WI38 (cell line): Measurements from ENCODE around the gene CAAP1.
A peak's percentile ranks its signal among the peaks of the same experiment; 100 is the strongest.

ENCODE experiments used
- H3K4me3 ChIP-seq: 2 replicates; pipeline ENCODE4 v1.5.1; 2011; ENCODE audit warnings: low read depth, mild to moderate bottlenecking, control low read depth, low read length
- CTCF ChIP-seq: IDR thresholded peaks from 2 replicates; pipeline ENCODE4 v1.5.1; 2012; ENCODE audit warnings: low read depth, mild to moderate bottlenecking, control low read depth, low read length

Gene CAAP1

GRCh38 chr9:26892251-26893029, at the start of gene CAAP1:
Gene CAAP1 (minus strand): TSS chr9:26892802. CDS start chr9:26892715, 87 bp downstream.
- TF ChIP-seq CTCF = 0 out of 2 replicates have a peak, but pooled peaks have one; percentile 10
- peak within 1 kb of the TSS; percentile 84 for H3K4me3 ChIP-seq

GRCh38 chr9:26940779-26941178, 48.2 kb upstream of the CAAP1 start:
- TF ChIP-seq CTCF = no peak
- H3K4me3 ChIP-seq = no peak overlapping the region

GRCh38 chr9:26939955-26940711, 47.5 kb upstream of the CAAP1 start:
- no peak overlapping the region for H3K4me3 ChIP-seq
- TF ChIP-seq CTCF = no peak

- no peak for TF ChIP-seq CTCF
- H3K4me3 ChIP-seq = no peak overlapping the region
Observed at GRCh38 chr9:26937816-26938371, 45.3 kb upstream of the CAAP1 start.

- no peak for TF ChIP-seq CTCF
Observed at GRCh38 chr9:26935847-26936246, 43.2 kb upstream of the CAAP1 start.

GRCh38 chr9:26928902-26929495, 36.4 kb upstream of the CAAP1 start:
- TF ChIP-seq CTCF = no peak
- no peak overlapping the region for H3K4me3 ChIP-seq

More at GRCh38 chr9:26935847-26936246, 43.2 kb upstream of the CAAP1 start:
- H3K4me3 ChIP-seq = no peak overlapping the region

GRCh38 chr9:26925609-26926008, 33.0 kb upstream of the CAAP1 start:
- no peak for TF ChIP-seq CTCF
- no peak overlapping the region for H3K4me3 ChIP-seq
